GM21786 (cell line): Measurements from ENCODE around the gene PIKFYVE.
"Not testable (repeated sequence)": the region's sequence is repeated elsewhere in the genome, so short reads cannot be mapped to it uniquely, and the experiment has no call there.

ENCODE experiments used
- ATAC-seq: cut with Tn5 transposase; IDR thresholded peaks from one replicate; pipeline ENCODE4 v1.9.1; 2021; ENCODE audit not compliant: unreplicated experiment

PIKFYVE gene

DNA sequence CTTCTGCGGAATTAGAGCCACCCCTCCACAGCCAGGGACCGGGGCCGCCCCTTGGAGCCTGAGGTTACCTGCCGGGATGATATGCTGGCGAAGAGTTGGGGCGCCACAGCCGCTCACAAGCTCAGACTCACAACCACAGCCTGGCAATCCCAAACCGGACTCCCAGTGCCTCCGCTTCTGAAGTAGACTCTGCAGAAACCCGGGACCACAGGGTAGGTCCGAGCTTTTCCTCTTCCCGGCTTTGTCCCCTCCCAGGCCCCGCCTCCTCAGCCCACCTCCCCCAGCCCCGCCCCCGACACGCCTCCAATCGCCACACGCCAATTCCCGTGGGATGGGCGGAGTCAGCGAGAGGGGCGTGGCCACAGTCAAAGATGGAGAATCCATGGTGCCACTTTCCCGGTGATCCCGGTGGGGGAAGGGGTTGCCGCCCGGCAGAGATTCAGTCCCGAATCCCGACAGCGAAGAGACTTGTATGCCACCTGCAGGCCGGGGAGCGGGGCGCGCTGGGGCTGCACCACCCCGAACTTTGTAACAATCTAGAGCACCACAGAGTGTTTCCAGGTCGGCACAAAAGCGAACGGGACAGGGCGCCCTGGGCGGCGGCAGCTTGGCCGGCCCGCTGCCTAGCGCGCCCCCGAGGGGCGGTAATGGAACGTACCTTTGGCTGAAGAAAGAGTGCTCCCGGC lies 11.0 kb upstream of the PIKFYVE start, which contains the start of gene IDH1:
TSS of gene IDH1 (minus strand) at position 201 of the 686 bp plus-strand sequence. CDS start 3,520 bp downstream, outside the sequence.
- peak; percentile 68 for ATAC-seq

DNA sequence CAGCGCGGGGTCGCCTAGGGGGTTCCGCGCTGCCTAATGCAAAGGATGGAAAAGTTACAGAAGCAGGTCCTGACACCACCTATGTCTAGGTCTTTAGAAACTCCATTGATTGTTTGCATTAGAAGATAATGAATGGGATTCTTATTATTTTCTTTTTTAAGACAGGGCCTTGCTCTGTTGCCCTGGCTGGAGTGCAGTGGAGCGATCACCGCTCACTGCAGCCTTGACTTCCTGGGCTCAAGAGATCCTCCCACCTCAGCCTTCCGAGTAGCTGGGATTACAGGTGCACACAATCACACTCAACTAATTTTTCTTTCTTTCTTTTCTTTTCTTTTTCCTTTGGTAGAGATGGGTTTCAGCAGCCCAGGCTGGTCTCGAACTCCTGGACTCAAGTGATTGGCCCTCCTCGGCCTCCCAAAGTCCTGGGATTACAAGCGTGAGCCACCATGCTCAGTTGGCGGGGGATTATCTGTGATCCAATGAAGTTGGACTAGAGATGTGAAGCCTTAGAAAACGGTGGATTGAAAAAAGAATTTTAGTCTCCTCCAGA lies 10.4 kb upstream of the PIKFYVE start:
- ATAC-seq: peak; percentile 13

DNA sequence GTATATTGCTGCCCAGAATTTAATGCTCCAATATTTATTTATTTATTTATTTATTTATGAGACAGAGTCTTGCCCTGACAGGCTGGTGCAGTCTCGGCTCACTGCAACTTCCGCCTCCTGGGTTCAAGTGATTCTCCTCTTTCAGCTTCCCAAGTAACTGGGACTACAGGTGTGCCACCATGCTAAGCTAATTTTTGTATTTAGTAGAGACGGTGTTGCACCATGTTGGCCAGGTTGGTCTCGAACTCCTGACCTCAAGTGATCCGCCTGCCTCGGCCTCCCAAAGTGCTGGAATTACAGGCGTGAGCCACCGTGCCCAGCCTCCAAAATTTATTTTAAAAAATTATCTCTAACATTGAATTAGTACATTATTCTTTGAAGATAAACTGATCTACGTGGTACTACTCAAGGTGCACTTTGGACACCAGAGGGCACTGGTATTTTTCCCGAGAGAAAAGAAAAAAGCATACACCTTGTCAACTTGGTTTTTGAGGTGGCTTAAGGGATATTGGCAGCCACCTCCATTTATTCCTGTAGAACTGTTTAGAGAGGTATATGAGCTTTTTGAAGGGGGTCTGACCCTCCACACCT lies 9.8 kb upstream of the PIKFYVE start:
- no peak for ATAC-seq

DNA sequence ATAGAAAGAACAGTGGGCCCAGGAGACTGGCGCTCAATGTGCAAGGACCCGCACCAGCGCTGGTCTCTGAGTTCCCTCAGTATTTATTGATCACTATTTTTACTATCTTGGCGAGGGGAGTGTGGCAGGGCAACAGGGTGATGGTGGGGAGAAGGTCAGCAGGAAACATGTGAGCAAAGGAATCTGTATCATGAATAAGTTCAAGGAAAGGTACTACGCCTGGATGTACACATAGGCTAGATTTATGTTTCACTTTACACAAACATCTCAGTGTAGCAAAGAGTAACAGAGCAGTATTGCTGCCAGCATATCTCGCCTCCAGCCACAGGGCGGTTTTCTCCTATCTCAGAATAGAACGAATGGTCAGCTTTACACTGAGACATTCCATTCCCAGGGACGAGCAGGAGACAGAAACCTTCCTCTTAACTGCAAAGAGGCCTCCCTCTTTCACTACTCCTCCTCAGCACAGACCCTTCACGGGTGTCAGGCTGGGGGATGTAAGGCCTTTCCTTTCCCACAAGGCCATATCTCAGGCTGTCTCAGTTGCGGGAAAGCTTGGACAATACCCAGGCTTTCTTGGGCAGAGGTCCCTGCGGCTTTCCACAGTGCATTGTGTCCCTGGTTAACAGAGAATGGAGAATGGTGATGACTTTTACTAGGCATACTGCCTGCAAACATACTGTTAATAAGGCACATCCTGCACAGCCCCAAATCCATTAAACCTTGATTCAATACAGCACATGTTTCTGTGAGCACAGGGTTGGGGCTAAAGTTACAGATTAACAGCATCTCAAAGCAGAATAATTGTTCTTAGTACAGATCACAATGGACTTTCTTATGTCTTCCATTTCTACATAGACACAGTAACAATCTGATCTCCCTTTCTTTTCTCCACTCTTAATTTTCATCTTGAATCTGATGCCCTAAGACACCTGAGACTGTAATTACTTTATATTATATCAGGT lies 8.9 kb upstream of the PIKFYVE start:
- ATAC-seq: not testable (repeated sequence)

GRCh38 chr2:208265371-208265800 lies 669 bp upstream of the PIKFYVE start:
- peak; percentile 36 for ATAC-seq

- peak; percentile 4 for ATAC-seq
Measured at GRCh38 chr2:208266553-208266893, 468 bp downstream of the PIKFYVE start.

DNA sequence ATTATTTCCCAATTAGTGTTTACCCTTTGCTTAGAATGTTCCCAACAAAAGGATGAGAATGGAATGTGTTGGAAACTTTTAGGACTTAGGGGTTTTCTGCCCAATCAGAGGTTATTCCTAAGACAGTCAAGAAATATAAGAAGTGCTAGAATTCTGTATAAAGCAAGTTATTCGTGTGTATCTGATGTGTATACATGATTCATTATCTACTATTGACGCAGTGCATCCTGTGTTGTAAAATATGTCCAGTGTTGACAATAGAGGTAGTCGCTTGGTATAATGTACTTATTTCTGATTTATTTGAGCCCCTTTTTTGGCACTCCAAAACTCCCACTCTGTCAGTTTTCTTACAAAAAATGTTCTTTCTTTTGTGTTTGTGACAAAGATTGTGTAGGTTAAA lies 881 bp downstream of the PIKFYVE start:
- no peak for ATAC-seq

DNA sequence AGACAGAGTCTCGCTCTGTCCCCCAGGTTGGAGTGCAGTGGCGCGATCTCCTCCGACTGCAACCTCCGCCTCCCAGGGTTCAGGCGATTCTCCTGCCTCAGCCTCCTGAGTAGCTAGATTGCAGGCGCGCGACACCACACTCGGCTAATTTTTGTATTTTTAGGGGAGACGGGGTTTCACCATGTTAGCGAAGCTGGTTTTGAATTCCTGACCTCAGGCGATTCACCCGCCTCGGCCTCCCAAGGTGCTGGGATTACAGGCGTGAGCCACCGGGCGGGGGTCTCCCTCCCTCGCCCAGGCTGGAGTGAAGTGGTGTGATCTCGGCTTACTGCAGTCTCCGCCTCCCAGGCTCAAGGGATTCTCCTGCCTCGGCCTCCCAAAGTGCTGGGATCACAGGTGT lies 1.5 kb downstream of the PIKFYVE start:
- not testable (repeated sequence) for ATAC-seq

GRCh38 chr2:208268156-208268952 lies 2.3 kb downstream of the PIKFYVE start:
- ATAC-seq: no peak

GRCh38 chr2:208269091-208269490 lies 3.0 kb downstream of the PIKFYVE start:
- ATAC-seq: no peak

- no peak for ATAC-seq
Measured at GRCh38 chr2:208274748-208275147, 8.7 kb downstream of the PIKFYVE start.

DNA sequence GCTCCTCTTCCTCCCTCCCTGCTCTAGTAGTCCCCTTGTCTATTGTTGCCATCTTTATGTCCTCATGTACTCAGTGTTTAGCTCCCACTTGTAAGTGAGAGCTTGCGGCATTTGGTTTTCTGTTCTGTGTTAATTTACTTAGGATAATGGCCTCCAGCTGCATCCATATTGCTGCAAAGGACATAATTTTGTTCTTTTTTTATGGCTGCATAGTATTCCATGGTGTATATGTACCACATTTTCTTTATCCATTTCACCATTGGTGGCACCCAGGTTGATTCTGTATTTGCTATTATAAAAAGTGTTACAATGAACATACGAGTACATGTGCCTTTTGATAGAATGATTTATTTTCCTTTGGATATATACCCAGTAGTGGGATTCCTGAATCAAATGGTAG lies 12.5 kb downstream of the PIKFYVE start:
- no peak for ATAC-seq

DNA sequence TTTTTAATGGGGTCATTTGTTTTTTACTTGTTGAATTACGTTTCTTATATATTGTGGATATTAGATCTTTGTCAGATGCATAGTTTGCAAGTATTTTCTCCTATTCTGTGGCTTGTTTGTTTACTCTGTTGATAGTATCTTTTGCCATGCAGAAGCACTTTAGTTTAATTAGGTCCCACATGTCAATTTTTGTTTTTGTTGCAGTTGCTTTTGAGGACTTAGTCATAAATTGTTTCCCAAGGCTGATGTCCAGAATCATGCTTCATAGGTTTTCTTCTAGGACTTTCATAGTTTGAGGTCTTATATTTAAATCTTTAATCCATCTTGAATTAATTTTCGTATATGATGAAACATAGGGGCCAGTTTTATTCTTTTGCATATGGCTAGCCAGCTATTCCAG lies 13.2 kb downstream of the PIKFYVE start:
- no peak for ATAC-seq

- ATAC-seq: no peak
Measured at GRCh38 chr2:208280234-208280633, 14.2 kb downstream of the PIKFYVE start.

GRCh38 chr2:208280933-208281332 lies 14.9 kb downstream of the PIKFYVE start:
- peak; percentile 80 for ATAC-seq

GRCh38 chr2:208285853-208286252 lies 19.8 kb downstream of the PIKFYVE start:
- no peak for ATAC-seq

DNA sequence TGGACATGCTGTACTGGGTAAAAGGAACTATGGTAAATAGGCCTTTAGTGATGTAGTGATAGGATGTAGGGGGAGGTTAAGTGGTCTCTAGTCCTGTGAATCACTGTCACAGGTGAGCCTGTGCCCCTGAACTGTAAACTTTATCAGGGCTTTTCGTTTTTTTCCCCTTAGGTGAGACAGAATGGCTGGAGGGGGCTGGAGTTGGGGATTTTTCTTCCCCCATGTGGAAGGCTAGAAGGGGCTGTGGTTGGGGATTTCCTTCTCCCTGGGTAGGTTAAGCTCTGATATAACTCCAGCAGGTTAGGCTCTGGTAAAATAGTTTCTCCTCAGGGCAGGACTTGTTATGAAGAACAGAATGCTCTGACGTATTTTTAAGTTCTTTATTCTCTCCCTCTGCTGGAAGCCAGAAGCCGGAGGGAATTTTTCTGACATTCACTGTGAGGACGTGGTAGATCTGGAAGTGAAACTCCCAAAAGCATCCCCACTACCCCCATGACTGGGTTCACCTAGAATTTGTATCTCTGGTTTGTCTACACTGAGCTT lies 28.5 kb downstream of the PIKFYVE start:
- peak; percentile 57 for ATAC-seq

- no peak for ATAC-seq
Measured at GRCh38 chr2:208295834-208296233, 29.8 kb downstream of the PIKFYVE start.

- no peak for ATAC-seq
Measured at GRCh38 chr2:208296610-208297009, 30.6 kb downstream of the PIKFYVE start.

DNA sequence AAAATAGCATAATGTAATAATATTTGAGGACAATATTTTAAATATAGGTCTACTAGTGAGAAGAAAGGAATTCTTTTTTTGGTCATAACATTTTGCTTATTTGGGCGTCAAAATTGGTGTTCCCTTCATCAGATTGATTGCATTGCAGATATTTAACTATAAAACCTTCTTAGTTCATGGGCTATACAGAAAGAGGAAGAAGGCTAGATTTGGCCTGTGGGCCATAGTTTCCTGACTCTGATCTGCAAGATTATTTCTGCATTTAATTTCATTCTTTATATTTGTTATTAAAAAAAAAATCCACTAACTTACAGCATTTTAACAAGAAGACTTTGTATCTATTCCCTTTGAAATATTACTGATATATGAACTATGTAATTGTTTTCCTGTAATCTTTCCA lies 31.9 kb downstream of the PIKFYVE start:
- no peak for ATAC-seq
